ENCODE data around the gene ZPR1. TPM values are rescaled to one million over a fixed set of nuclear protein-coding genes. Genes with fewer than 3 reads are reported as not detected.

The ZPR1 gene
- total and polyA plus RNA-seq, 4 donors: 9.4 to 56.1 (median 18.3) TPM

- TF ChIP-seq JUND (IDR thresholded peaks at IDR 0.05) (no peak), HNF4G (IDR thresholded peaks at IDR 0.05) (no peak), HNF4A (conservative IDR thresholded peaks at IDR 0.05) (no peak), RXRA (IDR thresholded peaks at IDR 0.05) (no peak), FOXA1 (IDR thresholded peaks at IDR 0.05) (no peak), YY1 (IDR thresholded peaks at IDR 0.05) (no peak), TAF1 (conservative IDR thresholded peaks at IDR 0.05) (no peak), FOXA2 (IDR thresholded peaks at IDR 0.05) (no peak), MAX (IDR thresholded peaks at IDR 0.05) (no peak), SP1 (IDR thresholded peaks at IDR 0.05) (no peak), RAD21 (IDR thresholded peaks at IDR 0.05) (no peak), EGR1 (IDR thresholded peaks at IDR 0.05; ENCODE audit: low read depth in 2 of 2) (no peak), NR2F2 (IDR thresholded peaks at IDR 0.05) (no peak), GABPA (IDR thresholded peaks at IDR 0.05 in 1 of 2, conservative IDR thresholded peaks at IDR 0.05 in 1 of 2) (no peak), ATF3 (IDR thresholded peaks at IDR 0.05) (no peak)
- TF ChIP-seq, protein P1, sequence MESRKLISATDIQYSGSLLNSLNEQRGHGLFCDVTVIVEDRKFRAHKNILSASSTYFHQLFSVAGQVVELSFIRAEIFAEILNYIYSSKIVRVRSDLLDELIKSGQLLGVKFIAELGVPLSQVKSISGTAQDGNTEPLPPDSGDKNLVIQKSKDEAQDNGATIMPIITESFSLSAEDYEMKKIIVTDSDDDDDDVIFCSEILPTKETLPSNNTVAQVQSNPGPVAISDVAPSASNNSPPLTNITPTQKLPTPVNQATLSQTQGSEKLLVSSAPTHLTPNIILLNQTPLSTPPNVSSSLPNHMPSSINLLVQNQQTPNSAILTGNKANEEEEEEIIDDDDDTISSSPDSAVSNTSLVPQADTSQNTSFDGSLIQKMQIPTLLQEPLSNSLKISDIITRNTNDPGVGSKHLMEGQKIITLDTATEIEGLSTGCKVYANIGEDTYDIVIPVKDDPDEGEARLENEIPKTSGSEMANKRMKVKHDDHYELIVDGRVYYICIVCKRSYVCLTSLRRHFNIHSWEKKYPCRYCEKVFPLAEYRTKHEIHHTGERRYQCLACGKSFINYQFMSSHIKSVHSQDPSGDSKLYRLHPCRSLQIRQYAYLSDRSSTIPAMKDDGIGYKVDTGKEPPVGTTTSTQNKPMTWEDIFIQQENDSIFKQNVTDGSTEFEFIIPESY (IDR thresholded peaks at IDR 0.05): no peak
- TF ChIP-seq, protein P2, sequence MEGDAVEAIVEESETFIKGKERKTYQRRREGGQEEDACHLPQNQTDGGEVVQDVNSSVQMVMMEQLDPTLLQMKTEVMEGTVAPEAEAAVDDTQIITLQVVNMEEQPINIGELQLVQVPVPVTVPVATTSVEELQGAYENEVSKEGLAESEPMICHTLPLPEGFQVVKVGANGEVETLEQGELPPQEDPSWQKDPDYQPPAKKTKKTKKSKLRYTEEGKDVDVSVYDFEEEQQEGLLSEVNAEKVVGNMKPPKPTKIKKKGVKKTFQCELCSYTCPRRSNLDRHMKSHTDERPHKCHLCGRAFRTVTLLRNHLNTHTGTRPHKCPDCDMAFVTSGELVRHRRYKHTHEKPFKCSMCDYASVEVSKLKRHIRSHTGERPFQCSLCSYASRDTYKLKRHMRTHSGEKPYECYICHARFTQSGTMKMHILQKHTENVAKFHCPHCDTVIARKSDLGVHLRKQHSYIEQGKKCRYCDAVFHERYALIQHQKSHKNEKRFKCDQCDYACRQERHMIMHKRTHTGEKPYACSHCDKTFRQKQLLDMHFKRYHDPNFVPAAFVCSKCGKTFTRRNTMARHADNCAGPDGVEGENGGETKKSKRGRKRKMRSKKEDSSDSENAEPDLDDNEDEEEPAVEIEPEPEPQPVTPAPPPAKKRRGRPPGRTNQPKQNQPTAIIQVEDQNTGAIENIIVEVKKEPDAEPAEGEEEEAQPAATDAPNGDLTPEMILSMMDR (IDR thresholded peaks at IDR 0.05; ENCODE audit: low read depth, low read length, missing input control): no peak
- TF ChIP-seq, protein P3, sequence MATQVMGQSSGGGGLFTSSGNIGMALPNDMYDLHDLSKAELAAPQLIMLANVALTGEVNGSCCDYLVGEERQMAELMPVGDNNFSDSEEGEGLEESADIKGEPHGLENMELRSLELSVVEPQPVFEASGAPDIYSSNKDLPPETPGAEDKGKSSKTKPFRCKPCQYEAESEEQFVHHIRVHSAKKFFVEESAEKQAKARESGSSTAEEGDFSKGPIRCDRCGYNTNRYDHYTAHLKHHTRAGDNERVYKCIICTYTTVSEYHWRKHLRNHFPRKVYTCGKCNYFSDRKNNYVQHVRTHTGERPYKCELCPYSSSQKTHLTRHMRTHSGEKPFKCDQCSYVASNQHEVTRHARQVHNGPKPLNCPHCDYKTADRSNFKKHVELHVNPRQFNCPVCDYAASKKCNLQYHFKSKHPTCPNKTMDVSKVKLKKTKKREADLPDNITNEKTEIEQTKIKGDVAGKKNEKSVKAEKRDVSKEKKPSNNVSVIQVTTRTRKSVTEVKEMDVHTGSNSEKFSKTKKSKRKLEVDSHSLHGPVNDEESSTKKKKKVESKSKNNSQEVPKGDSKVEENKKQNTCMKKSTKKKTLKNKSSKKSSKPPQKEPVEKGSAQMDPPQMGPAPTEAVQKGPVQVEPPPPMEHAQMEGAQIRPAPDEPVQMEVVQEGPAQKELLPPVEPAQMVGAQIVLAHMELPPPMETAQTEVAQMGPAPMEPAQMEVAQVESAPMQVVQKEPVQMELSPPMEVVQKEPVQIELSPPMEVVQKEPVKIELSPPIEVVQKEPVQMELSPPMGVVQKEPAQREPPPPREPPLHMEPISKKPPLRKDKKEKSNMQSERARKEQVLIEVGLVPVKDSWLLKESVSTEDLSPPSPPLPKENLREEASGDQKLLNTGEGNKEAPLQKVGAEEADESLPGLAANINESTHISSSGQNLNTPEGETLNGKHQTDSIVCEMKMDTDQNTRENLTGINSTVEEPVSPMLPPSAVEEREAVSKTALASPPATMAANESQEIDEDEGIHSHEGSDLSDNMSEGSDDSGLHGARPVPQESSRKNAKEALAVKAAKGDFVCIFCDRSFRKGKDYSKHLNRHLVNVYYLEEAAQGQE (IDR thresholded peaks at IDR 0.05): no peak
- Histone ChIP-seq H3K9me3 (ENCODE audit: control insufficient read depth in 4 of 4, low read length in 3 of 4) (no peaks in the 10 kb centered on the region), H3K4me3 (ENCODE audit: low read depth in 1 of 3, low read length in 3 of 3) (no peak overlapping the region), H3K4me1 (ENCODE audit: control insufficient read depth in 4 of 4, insufficient read depth in 4 of 4, low read length in 3 of 4) (peaks cover 2 to 16% (median 11%) of the 10 kb centered on the region in 4 donors), H3K27me3 (ENCODE audit: control insufficient read depth in 4 of 4, insufficient read depth in 4 of 4, low read length in 3 of 4) (no peaks in the 10 kb centered on the region), H3K27ac (ENCODE audit: low read depth in 1 of 2, low read length in 2 of 2) (no peak overlapping the region), H3K36me3 (ENCODE audit: control insufficient read depth in 4 of 4, insufficient read depth in 3 of 4, low read depth in 1 of 4, low read length in 3 of 4) (no peaks in the 10 kb centered on the region), H3K9ac (ENCODE audit: low read depth in 1 of 2, low read length in 2 of 2) (no peak overlapping the region)
- no peak for DNase-seq (ENCODE audit: low spot score)
- 93% methylated on average over 8 of the region's 8 CpGs for WGBS
Measured at GRCh38 chr11:116729501-116730240, 58.2 kb downstream of the ZPR1 start.

All from liver (tissue), 9 donors.